ENCODE data around the gene BTBD9.
"Not testable (repeated sequence)": the region's sequence is repeated elsewhere in the genome, so short reads cannot be mapped to it uniquely, and the experiment has no call there.

The BTBD9 gene

DNA sequence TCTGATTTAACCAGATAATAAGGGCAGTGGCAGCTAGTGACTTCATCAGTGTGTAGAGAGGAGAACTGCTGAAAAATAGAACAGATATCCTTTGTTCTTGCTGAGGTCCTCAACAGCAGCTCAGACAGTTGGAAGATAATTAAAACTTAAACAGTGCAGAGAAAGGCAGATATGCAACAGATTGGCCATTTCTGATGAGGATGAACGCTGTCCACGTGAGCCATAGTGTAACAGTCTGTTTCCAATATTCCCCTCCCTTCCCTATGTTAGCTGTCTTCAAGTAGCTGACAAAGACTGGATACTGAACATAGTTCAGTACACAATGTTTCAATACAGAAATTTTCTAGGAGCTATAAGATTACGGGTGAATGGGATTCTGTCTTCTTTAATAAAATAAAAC, 291.4 kb downstream of the BTBD9 start:
- TF ChIP-seq POLR2A (IDR thresholded peaks at IDR 0.05; ENCODE audit: low read depth, low read length): no peak
- FAIRE-seq (no peak), DNase-seq (ENCODE audit: insufficient read length, low spot score) (no peak)

- not testable (repeated sequence) for FAIRE-seq; DNase-seq (ENCODE audit: insufficient read length, low spot score)
These were observed 291.9 kb downstream of the BTBD9 start for GRCh38 chr6:38347829-38348228.

DNA sequence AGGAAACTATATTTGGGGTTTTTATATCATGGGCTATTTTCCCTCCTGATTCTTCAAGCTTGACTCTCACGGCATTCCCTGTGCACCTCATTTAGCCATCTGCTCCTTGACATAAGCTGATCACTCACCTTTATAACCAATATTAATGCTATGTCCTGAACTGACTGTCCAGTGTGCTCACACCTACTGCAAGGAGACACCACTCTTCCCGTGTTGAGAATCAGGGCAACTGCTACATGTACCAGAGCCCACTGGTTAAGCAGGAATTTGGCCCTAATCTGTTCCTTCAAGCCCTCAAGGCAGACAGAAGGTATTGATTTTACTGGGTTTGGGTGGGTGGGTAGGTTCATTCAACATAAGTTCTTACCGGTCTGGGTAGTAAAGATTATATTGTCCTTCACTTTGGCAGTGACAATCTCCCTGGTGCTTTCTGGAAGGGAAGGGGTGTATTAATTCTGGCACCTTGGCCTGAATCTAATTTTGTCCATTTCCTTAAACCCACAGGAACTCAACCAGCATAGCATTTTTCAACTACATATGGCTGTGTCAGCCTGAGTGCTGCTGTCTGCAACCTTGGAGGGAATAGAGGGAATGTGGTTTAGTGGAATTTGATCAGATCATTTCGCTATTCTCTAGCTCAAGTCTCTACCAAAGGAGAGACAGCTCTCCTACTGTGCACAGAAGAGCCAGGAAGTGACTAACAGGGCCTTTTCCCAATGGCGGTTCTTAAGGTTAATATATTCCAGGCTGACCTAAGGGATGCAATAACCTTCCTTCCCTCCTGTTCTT, 293.2 kb downstream of the BTBD9 start:
- FAIRE-seq (peak; percentile 98), DNase-seq (ENCODE audit: insufficient read length, low spot score) (peak; percentile 60)
- no peak for TF ChIP-seq POLR2A (IDR thresholded peaks at IDR 0.05; ENCODE audit: low read depth, low read length)

- DNase-seq (ENCODE audit: insufficient read length, low spot score) (no peak), FAIRE-seq (no peak)
- TF ChIP-seq POLR2A (IDR thresholded peaks at IDR 0.05; ENCODE audit: low read depth, low read length): no peak
These were observed 294.1 kb downstream of the BTBD9 start for GRCh38 chr6:38345586-38345985.

DNA sequence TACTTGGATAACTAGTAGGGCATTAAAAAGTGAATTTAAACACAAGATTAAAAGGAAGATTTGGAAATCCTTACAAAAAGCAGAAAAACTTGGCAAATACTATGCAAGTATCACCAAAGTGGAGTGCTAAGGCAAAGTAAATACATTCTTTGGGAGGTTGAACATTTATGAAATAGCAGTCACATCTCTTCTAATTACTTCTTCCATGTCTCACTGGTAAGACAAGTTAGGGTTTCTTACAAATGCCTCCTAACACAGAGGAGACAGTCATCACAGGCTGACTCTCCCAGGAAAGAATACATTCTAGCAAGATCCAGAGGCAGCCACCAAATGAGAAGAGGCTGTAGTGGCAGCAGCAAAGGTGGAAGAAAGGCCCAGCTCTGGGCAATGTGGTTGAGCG, 298.2 kb downstream of the BTBD9 start:
- FAIRE-seq (no peak), DNase-seq (ENCODE audit: insufficient read length, low spot score) (no peak)
- no peak for TF ChIP-seq POLR2A (IDR thresholded peaks at IDR 0.05; ENCODE audit: low read depth, low read length)

GRCh38 chr6:38339914-38340313, 299.8 kb downstream of the BTBD9 start:
- no peak for TF ChIP-seq POLR2A (IDR thresholded peaks at IDR 0.05; ENCODE audit: low read depth, low read length)
- no peak for FAIRE-seq

DNA sequence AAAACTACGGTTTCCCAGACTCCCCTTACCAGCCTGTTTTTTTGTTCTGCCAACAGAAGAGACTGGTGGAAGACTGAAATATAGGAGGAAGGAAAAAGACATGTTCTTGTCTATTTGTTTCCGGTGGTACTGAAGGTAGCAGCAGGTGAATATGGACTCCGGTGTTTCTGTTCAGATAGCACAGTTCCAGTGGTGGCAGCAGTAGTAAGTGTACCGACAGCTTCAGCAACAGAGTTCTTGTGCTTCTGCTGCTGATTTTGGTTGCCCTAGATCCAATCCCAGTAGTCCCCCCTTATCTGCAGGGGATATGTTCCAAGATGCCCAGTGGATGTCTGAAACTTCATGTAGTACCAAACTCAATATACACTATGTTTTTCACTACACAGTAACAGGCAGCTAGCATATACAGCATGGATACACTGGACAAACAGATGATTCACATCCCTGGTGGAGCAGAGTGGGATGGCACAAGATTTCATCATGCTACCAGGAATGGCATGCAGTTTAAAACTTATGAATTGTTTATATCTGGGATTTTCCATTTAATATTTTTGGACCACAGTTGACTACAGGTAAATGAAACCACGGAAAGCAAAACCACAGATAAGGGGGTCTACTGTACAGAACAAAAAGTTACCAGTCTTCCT, 301.8 kb downstream of the BTBD9 start:
- FAIRE-seq (peak; percentile 95), DNase-seq (ENCODE audit: insufficient read length, low spot score) (peak; percentile 15)
- no peak for TF ChIP-seq POLR2A (IDR thresholded peaks at IDR 0.05; ENCODE audit: low read depth, low read length)

More at GRCh38 chr6:38339914-38340313, 299.8 kb downstream of the BTBD9 start:
- DNase-seq (ENCODE audit: insufficient read length, low spot score): no peak

DNA sequence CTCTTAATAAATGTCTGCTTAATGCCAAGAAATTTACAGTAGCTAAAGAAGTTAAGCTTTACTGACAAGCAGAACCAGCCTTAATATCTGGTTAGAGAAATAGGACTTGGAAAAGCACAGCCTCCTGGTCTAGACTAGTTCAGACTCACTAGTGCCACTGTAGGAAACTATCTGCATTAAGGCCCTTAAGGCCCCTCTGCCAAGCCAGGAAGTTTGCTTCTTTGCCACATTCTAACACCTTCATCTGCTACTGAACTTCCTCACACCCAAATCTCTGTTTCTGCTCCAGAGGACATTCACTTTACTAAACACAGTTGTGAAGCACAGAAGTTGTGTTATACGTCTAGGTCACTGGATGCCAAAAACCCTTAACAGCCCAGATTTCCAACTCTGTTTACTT, 302.8 kb downstream of the BTBD9 start:
- FAIRE-seq (no peak), DNase-seq (ENCODE audit: insufficient read length, low spot score) (no peak)
- no peak for TF ChIP-seq POLR2A (IDR thresholded peaks at IDR 0.05; ENCODE audit: low read depth, low read length)

GRCh38 chr6:38326837-38327236, 312.9 kb downstream of the BTBD9 start:
- FAIRE-seq: no peak
- no peak for TF ChIP-seq POLR2A (IDR thresholded peaks at IDR 0.05; ENCODE audit: low read depth, low read length)
- no peak for DNase-seq (ENCODE audit: insufficient read length, low spot score)

DNA sequence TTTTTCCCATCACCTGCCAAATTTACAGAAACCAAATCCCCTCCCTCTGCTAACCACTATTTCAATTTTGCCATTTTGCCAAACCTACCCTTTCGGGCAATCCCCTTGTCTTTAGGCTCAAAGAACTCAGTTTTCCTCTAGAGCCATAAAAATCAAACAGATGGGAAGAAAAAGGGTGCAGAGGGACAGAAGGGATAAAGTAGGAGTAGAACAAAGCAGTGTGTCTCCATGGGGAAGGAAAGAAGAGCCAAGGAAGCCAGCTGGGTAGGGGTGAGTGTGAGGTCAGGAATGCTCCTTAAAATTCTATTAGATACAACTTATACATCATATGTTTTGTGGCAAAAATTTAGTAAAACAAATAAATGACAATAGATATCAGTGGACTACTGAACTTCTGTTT, 316.5 kb downstream of the BTBD9 start:
- TF ChIP-seq POLR2A (IDR thresholded peaks at IDR 0.05; ENCODE audit: low read depth, low read length): no peak
- DNase-seq (ENCODE audit: insufficient read length, low spot score) (no peak), FAIRE-seq (no peak)

DNA sequence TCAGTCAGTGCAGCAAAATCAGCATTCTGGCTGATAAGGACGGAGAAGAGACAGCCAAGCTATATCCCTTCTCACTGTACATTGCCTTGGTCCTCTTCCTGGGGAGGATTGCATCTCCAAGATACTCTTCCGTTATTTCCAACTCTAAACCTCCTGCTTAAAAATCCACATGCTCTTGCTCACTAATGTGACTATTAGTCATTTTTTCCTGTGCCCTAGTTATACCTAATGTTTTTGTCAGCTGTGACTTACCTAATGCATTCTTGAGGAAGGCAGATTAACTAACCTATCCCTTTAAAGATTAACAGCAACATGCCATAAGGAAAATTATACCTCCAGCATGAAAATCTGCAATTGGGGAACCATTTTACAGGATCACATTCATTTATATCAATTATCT, 317.6 kb downstream of the BTBD9 start:
- DNase-seq (ENCODE audit: insufficient read length, low spot score): no peak
- no peak for FAIRE-seq
- no peak for TF ChIP-seq POLR2A (IDR thresholded peaks at IDR 0.05; ENCODE audit: low read depth, low read length)

DNA sequence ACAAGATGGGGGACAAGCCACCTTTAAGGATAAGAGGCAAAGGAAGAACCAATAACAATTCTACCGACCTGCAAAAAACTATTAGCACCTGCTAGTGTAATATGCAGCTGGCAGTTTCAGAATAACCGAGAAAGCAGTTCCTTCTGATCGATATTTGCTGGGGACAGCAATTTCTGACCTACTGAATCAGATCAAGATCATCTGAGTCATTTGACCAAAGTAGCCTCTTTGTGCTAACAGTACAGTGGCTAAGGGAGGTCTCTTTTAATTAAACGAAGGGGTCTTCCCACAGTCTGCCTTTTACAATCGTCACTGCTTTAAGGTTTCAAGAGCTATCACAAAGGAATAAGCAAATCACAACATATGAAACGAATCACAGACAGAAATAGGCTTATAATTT, 318.9 kb downstream of the BTBD9 start:
- TF ChIP-seq POLR2A (IDR thresholded peaks at IDR 0.05; ENCODE audit: low read depth, low read length): no peak
- FAIRE-seq (no peak), DNase-seq (ENCODE audit: insufficient read length, low spot score) (no peak)

GRCh38 chr6:38320358-38320757, 319.4 kb downstream of the BTBD9 start:
- TF ChIP-seq POLR2A (IDR thresholded peaks at IDR 0.05; ENCODE audit: low read depth, low read length): no peak
- no peak for DNase-seq (ENCODE audit: insufficient read length, low spot score)
- FAIRE-seq: no peak

DNA sequence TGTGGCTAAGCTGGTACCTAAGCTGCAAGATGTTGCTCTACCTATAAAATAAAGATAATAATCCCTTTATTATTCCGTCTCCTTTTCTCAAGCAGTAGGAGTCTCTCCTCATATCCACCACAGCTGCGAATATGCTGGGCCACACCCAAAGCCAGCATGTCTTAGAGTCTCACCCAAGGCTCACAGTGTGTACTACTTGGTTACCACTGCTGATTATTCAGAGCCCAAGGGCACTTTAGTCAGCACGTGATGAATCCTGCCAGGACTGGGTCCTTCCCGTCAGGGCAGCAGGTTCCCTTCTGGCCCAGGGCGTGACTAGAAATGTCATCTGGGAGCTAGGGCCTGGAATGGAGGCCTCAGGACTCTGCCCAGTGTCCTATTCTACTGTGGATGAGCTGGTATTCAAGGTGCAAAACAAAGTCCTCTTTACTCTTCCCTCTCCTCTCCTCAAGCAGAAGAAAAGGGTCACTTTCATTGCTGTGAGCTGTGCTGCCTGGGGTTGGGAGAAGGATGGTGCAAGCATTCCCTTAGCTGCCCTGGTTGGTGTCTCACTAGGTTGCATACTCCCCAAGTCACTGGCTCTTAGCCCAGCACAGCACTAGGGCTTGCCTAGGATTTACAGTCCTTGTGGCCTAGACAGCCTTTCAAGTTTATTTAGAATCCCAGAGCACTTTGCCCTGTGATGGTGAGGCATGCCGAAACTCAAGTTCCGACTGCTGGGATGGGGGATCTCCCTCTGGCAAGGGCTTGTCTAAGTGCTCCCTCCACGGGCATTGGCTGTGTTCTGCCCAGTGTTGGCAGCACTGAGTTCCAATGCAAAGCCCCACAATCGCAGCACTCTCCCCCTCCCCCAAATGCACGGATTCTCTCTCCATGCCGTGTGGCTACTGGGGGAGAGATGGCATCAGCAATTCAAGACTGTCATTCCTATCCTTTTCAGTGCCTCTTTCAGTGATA, 320.2 kb downstream of the BTBD9 start:
- no peak for TF ChIP-seq POLR2A (IDR thresholded peaks at IDR 0.05; ENCODE audit: low read depth, low read length)
- DNase-seq (ENCODE audit: insufficient read length, low spot score) (no peak), FAIRE-seq (no peak)
